HG02798 (cell line): ENCODE results near the gene FAM219B.
"Not testable (repeated sequence)": the region's sequence is repeated elsewhere in the genome, so short reads cannot be mapped to it uniquely, and the experiment has no call there.

Source experiments
- ATAC-seq: cut with Tn5 transposase; IDR thresholded peaks from one replicate; pipeline ENCODE4 v1.9.1; 2021; ENCODE audit warnings: mild to moderate bottlenecking; ENCODE audit not compliant: unreplicated experiment, poor library complexity

The FAM219B gene

GRCh38 chr15:74906450-74907162 lies at the start of gene FAM219B:
TSS of gene FAM219B (minus strand) at chr15:74906851. CDS start at chr15:74906800, 51 bp downstream.
- ATAC-seq, result peak; percentile 88

- ATAC-seq, result peak; percentile 34
Measured at GRCh38 chr15:74955796-74956647, 49.4 kb upstream of the FAM219B start.

- no peak for ATAC-seq
Measured at GRCh38 chr15:74955017-74955416, 48.4 kb upstream of the FAM219B start.

GRCh38 chr15:74954515-74954914 lies 47.9 kb upstream of the FAM219B start:
- ATAC-seq, result no peak

- no peak for ATAC-seq
Measured at GRCh38 chr15:74951006-74951405, 44.4 kb upstream of the FAM219B start.

- ATAC-seq, result no peak
Measured at GRCh38 chr15:74950078-74950908, 43.6 kb upstream of the FAM219B start.

GRCh38 chr15:74937590-74938371 lies 31.1 kb upstream of the FAM219B start, which contains the start of gene COX5A:
TSS of gene COX5A (minus strand) at chr15:74938073. CDS start at chr15:74938014, 59 bp downstream.
- ATAC-seq, result peak; percentile 92

GRCh38 chr15:74937272-74937589 lies 30.6 kb upstream of the FAM219B start:
- no peak for ATAC-seq

- ATAC-seq, result not testable (repeated sequence)
Measured at GRCh38 chr15:74935193-74935592, 28.5 kb upstream of the FAM219B start.

- ATAC-seq, result no peak
Measured at GRCh38 chr15:74933573-74933972, 26.9 kb upstream of the FAM219B start.

- ATAC-seq, result no peak
Measured at GRCh38 chr15:74928771-74929198, 22.1 kb upstream of the FAM219B start.

- no peak for ATAC-seq
Measured at GRCh38 chr15:74924525-74924924, 17.9 kb upstream of the FAM219B start.

- no peak for ATAC-seq
Measured at GRCh38 chr15:74920456-74920855, 13.8 kb upstream of the FAM219B start.

- no peak for ATAC-seq
Measured at GRCh38 chr15:74917676-74918075, 11.0 kb upstream of the FAM219B start.

- ATAC-seq, result not testable (repeated sequence)
Measured at GRCh38 chr15:74913799-74914198, 7.1 kb upstream of the FAM219B start.

GRCh38 chr15:74913041-74913440 lies 6.4 kb upstream of the FAM219B start:
- no peak for ATAC-seq

GRCh38 chr15:74908635-74909034 lies 2.0 kb upstream of the FAM219B start:
- no peak for ATAC-seq

GRCh38 chr15:74907163-74907870 lies 666 bp upstream of the FAM219B start:
- ATAC-seq, result no peak

GRCh38 chr15:74906067-74906449 lies 593 bp downstream of the FAM219B start:
- peak; percentile 17 for ATAC-seq
